ENCODE results near the gene KCNQ1. TPM values are rescaled to one million over a fixed set of nuclear protein-coding genes. Genes with fewer than 3 reads are reported as not detected.

KCNQ1 gene
- total RNA-seq, 2 donors from 2014 or later: 38.9 to 46.1 TPM

GRCh38 chr11:2844116-2844842, 399.5 kb downstream of the KCNQ1 start:
- H3K36me3 ChIP-seq (replicated peaks in 1 of 2; ENCODE audit: insufficient read depth in 1 of 2, low read depth in 2 of 2): no peaks in the 10 kb centered on the region
- intact Hi-C loops (cut with DNase I): no loop called here
- H3K4me1 ChIP-seq: no peaks in the 10 kb centered on the region
- ATAC-seq: no peak
- no peaks in the 10 kb centered on the region for H3K27me3 ChIP-seq
- H3K4me3 ChIP-seq: no peak overlapping the region
- TF ChIP-seq POLR2A (IDR thresholded peaks at IDR 0.05) (no peak), CTCF (IDR thresholded peaks at IDR 0.05) (no peak)
- DNase-seq: no peak
- WGBS, 2 donors: 73 to 86% methylated on average over 8 to 19 of the region's 19 CpGs
- no peak overlapping the region for H3K27ac ChIP-seq
- H3K9me3 ChIP-seq: no peaks in the 10 kb centered on the region

- no peaks in the 10 kb centered on the region for H3K27me3 ChIP-seq
- H3K9me3 ChIP-seq: no peaks in the 10 kb centered on the region
- intact Hi-C loops (cut with DNase I): no loop called here
- 90% methylated on average over 11 of the region's 12 CpGs; no CpG with 5 or more reads in 1 of the 2 donors for WGBS, 2 donors
- TF ChIP-seq CTCF (IDR thresholded peaks at IDR 0.05) (no peak), POLR2A (IDR thresholded peaks at IDR 0.05) (no peak)
- no peaks in the 10 kb centered on the region for H3K36me3 ChIP-seq (replicated peaks in 1 of 2; ENCODE audit: insufficient read depth in 1 of 2, low read depth in 2 of 2)
- no peak overlapping the region for H3K27ac ChIP-seq
- no peak for DNase-seq
- ATAC-seq: no peak
- H3K4me3 ChIP-seq: no peak overlapping the region
- H3K4me1 ChIP-seq: no peaks in the 10 kb centered on the region
These were observed 400.2 kb downstream of the KCNQ1 start for GRCh38 chr11:2844996-2845395.

DNA sequence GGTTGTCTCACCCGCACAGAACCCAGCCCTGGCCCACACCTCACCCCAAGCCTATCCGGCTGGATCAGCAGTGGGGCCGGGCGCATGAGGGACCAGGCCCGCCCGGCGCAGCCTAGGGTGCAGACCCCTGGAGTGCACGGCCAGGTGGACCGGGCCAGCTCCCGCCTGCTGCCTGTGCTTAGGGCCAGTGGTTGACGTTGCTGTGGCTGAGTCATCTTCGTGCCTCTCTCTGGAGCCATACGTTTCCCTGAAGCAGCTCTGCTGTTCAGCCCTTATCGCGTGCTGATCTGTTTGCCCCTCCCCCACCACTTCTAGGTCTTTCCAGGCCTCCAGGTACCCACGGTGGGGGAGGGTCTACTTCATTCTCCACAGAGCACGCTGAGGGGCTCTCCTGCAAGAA, 401.2 kb downstream of the KCNQ1 start:
- Histone ChIP-seq H3K4me3 (no peak overlapping the region), H3K9me3 (no peaks in the 10 kb centered on the region), H3K4me1 (no peaks in the 10 kb centered on the region), H3K27me3 (no peaks in the 10 kb centered on the region), H3K36me3 (replicated peaks in 1 of 2; ENCODE audit: insufficient read depth in 1 of 2, low read depth in 2 of 2) (no peaks in the 10 kb centered on the region), H3K27ac (no peak overlapping the region)
- no peak for TF ChIP-seq POLR2A (IDR thresholded peaks at IDR 0.05)
- no peak for TF ChIP-seq CTCF (IDR thresholded peaks at IDR 0.05)
- intact Hi-C loops (cut with DNase I): no loop called here
- WGBS, 2 donors: 88 to 91% methylated on average over 9 to 17 of the region's 17 CpGs
- DNase-seq (no peak), ATAC-seq (no peak)

DNA sequence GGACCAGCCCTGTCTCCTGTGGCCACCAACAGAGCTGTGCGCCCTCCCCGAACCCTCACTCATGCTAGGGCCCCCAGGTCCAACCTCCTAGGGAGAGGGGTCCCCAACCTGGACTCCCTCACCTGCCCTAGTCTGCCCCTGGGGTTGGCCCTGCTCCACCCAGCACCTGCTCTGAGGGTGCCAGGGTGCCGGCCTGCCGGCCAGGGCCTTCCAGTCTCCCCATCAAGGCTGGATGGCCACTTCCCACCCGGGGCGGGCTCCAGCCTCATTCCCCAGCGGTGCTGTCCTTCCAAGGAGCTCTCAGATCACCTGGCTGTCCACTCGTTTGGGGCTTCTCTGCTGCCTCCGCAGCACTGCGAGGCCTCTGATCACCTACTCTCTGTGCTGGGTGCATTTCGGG, 401.7 kb downstream of the KCNQ1 start:
- intact Hi-C loops (cut with DNase I): no loop called here
- no peak overlapping the region for H3K4me3 ChIP-seq
- H3K36me3 ChIP-seq (replicated peaks in 1 of 2; ENCODE audit: insufficient read depth in 1 of 2, low read depth in 2 of 2): no peaks in the 10 kb centered on the region
- WGBS, 2 donors: 87 to 95% methylated on average over 4 to 10 of the region's 11 CpGs
- H3K27ac ChIP-seq: no peak overlapping the region
- H3K9me3 ChIP-seq: no peaks in the 10 kb centered on the region
- H3K4me1 ChIP-seq: no peaks in the 10 kb centered on the region
- ATAC-seq: no peak
- DNase-seq: no peak
- TF ChIP-seq CTCF (IDR thresholded peaks at IDR 0.05) (no peak), POLR2A (IDR thresholded peaks at IDR 0.05) (no peak)
- no peaks in the 10 kb centered on the region for H3K27me3 ChIP-seq

- WGBS, 2 donors: 58 to 87% methylated on average over 11 to 16 of the region's 21 CpGs
- Histone ChIP-seq H3K27me3 (no peaks in the 10 kb centered on the region), H3K4me1 (no peaks in the 10 kb centered on the region), H3K9me3 (no peaks in the 10 kb centered on the region), H3K27ac (no peak overlapping the region), H3K36me3 (replicated peaks in 1 of 2; ENCODE audit: insufficient read depth in 1 of 2, low read depth in 2 of 2) (no peaks in the 10 kb centered on the region), H3K4me3 (no peak overlapping the region)
- TF ChIP-seq POLR2A (IDR thresholded peaks at IDR 0.05) (no peak), CTCF (IDR thresholded peaks at IDR 0.05) (no peak)
- intact Hi-C loops (cut with DNase I): no loop called here
- peak in 3 of 4 donors; percentile 18 to 70 (median 45) for DNase-seq
- ATAC-seq: no peak
These were observed 402.8 kb downstream of the KCNQ1 start for GRCh38 chr11:2847561-2847960.

Measured in body of pancreas (tissue), 4 donors.